SK-N-MC (cell line): ENCODE results near the gene OR52E2.

Experiments used
- FOXP2 ChIP-seq: optimal IDR thresholded peaks from 2 replicates; pipeline ENCODE3; 2011; ENCODE audit warnings: mild to moderate bottlenecking, moderate library complexity; ENCODE audit not compliant: insufficient read depth; ENCODE audit errors: extremely low read length, control extremely low read depth
- POLR2AphosphoS5 ChIP-seq: IDR thresholded peaks from 2 replicates; pipeline ENCODE4 v1.6.1; 2012; ENCODE audit warnings: mild to moderate bottlenecking, low read depth, low read length, borderline replicate concordance

GRCh38 chr11:5069272-5069671 is 9.8 kb upstream of the OR52E2 start, which contains the start of gene OR52E1:
- no peak for TF ChIP-seq POLR2AphosphoS5
- no peak for TF ChIP-seq FOXP2
